GM19023 (cell line): Measurements from ENCODE around the gene MBD2.
"Not testable (repeated sequence)": the region's sequence is repeated elsewhere in the genome, so short reads cannot be mapped to it uniquely, and the experiment has no call there.

Experiments used
- ATAC-seq: cut with Tn5 transposase; IDR thresholded peaks from one replicate; pipeline ENCODE4 v1.9.1; 2021; ENCODE audit warnings: mild to moderate bottlenecking, moderate library complexity; ENCODE audit not compliant: unreplicated experiment

Gene MBD2

GRCh38 chr18:54224379-54225014, at the start of gene MBD2:
TSS of gene MBD2 (minus strand) at chr18:54224669. CDS start at chr18:54224559, 110 bp downstream.
- peak; percentile 95 for ATAC-seq

GRCh38 chr18:54269893-54270844, 45.7 kb upstream of the MBD2 start:
- peak; percentile 41 for ATAC-seq

GRCh38 chr18:54268751-54269150, 44.3 kb upstream of the MBD2 start:
- no peak for ATAC-seq

- ATAC-seq = no peak
Measured at GRCh38 chr18:54267701-54268100, 43.2 kb upstream of the MBD2 start.

- peak; percentile 74 for ATAC-seq
Measured at GRCh38 chr18:54263904-54264336, 39.5 kb upstream of the MBD2 start.

GRCh38 chr18:54261894-54262293, 37.4 kb upstream of the MBD2 start:
- peak; percentile 64 for ATAC-seq

- ATAC-seq = peak; percentile 28
Measured at GRCh38 chr18:54260396-54261072, 36.1 kb upstream of the MBD2 start.

- ATAC-seq = not testable (repeated sequence)
Measured at GRCh38 chr18:54257818-54258217, 33.3 kb upstream of the MBD2 start.

- ATAC-seq = no peak
Measured at GRCh38 chr18:54257015-54257414, 32.5 kb upstream of the MBD2 start.

- ATAC-seq = no peak
Measured at GRCh38 chr18:54255141-54255540, 30.7 kb upstream of the MBD2 start.

- no peak for ATAC-seq
Measured at GRCh38 chr18:54254265-54254758, 29.8 kb upstream of the MBD2 start.

- no peak for ATAC-seq
Measured at GRCh38 chr18:54251606-54252390, 27.3 kb upstream of the MBD2 start.

- peak; percentile 56 for ATAC-seq
Measured at GRCh38 chr18:54250846-54251261, 26.4 kb upstream of the MBD2 start.

GRCh38 chr18:54247511-54248175, 23.2 kb upstream of the MBD2 start:
- ATAC-seq = no peak

- no peak for ATAC-seq
Measured at GRCh38 chr18:54242327-54242726, 17.9 kb upstream of the MBD2 start.

- ATAC-seq = no peak
Measured at GRCh38 chr18:54241483-54241882, 17.0 kb upstream of the MBD2 start.

GRCh38 chr18:54240629-54241107, 16.2 kb upstream of the MBD2 start:
- ATAC-seq = no peak

GRCh38 chr18:54239601-54240000, 15.1 kb upstream of the MBD2 start:
- no peak for ATAC-seq

GRCh38 chr18:54239091-54239490, 14.6 kb upstream of the MBD2 start:
- no peak for ATAC-seq
